Testis (tissue), 2 donors: Measurements from ENCODE around the gene RPTOR.

Experiments
- CTCF ChIP-seq, 3 experiments: fragments of 450-650 bp in 2 of 3; fragments of 200-600 bp in 1 of 3; sonication (generic) in 1 of 3; IDR thresholded peaks; one replicate each; pipeline ENCODE4 v1.5.1; 2016 to 2019; ENCODE audit warnings: antibody characterized with exemption in 3 of 3, mild to moderate bottlenecking in 2 of 3, moderate library complexity in 1 of 3
- POLR2A ChIP-seq: fragments of 450-650 bp; IDR thresholded peaks from one replicate; pipeline ENCODE4 v1.6.1; 2017; ENCODE audit warnings: antibody characterized with exemption, mild to moderate bottlenecking, moderate library complexity

GRCh38 chr17:80555266-80555665 lies 10.6 kb downstream of the RPTOR start:
- TF ChIP-seq CTCF (IDR thresholded peaks at IDR 0.05) (no peak), POLR2A (no peak)
